ENCODE results near the gene TOP1.

GRCh38 chr20:40980828-40981310 is 47.8 kb upstream of the TOP1 start:
- TF ChIP-seq CTCF (IDR thresholded peaks at IDR 0.05) (no peak), POLR2A (IDR thresholded peaks at IDR 0.05) (no peak)
